ENCODE measurements around the gene JAM3.
"Not testable (repeated sequence)": the region's sequence is repeated elsewhere in the genome, so short reads cannot be mapped to it uniquely, and the experiment has no call there.

Gene JAM3

DNA sequence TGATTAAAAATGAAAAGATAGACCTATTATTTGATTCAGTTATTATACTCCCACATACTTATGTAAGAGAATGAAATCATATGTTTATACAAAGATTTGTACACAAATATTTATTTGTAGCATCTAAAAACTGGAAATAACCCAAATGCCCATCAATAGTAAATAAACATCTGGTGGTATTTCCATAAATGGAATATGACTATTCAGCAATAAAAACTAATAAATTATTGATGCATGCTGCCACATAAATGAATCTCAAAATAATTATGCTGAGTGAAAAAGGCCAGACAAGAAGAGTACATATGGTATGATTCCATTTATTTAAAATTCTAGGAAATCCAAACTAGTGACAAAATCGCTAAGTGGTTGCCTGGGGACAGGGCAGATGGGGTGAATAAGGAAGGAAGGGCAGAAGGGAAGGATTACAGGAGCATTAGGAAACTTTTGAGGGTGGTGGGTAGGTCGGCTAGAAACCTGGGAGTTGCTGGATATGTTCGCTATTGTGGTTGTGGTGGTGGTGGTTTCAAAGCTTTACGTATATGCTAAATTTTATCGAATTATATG is 41.5 kb downstream of the JAM3 start:
- H3K27ac ChIP-seq (ENCODE audit: low read depth, low read length) = no peak overlapping the region
- H3K36me3 ChIP-seq (ENCODE audit: control insufficient read depth in 1 of 2, insufficient read depth in 2 of 2, low read length in 2 of 2) = no peaks in the 10 kb centered on the region
- H3K4me3 ChIP-seq (ENCODE audit: low read depth in 1 of 2, low read length in 2 of 2) = no peak overlapping the region
- H3K27me3 ChIP-seq (ENCODE audit: control insufficient read depth in 1 of 2, insufficient read depth in 2 of 2, low read length in 2 of 2) = no peaks in the 10 kb centered on the region
- H3K9me3 ChIP-seq (ENCODE audit: control insufficient read depth in 1 of 2, low read length in 2 of 2) = peaks cover 0 to 8% of the 10 kb centered on the region in 2 donors
- no peak overlapping the region for H3K9ac ChIP-seq (ENCODE audit: low read depth in 1 of 2, low read length in 2 of 2)
- no peaks in the 10 kb centered on the region for H3K4me1 ChIP-seq (ENCODE audit: control insufficient read depth in 1 of 2, insufficient read depth in 2 of 2, low read length in 2 of 2)

DNA sequence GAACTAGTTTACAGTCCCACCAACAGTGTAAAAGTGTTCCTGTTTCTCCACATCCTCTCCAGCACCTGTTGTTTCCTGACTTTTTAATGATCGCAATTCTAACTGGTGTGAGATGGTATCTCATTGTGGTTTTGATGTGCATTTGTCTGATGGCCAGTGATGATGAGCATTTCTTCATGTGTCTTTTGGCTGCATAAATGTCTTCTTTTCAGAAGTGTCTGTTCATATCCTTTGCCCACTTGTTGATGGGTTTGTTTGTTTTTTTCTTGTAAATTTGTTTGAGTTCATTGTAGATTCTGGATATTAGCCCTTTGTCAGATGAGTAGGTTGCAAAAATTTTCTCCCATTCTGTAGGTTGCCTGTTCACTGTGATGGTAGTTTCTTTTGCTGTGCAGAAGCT is 44.9 kb downstream of the JAM3 start:
- not testable (repeated sequence) for H3K36me3 ChIP-seq (ENCODE audit: control insufficient read depth in 1 of 2, insufficient read depth in 2 of 2, low read length in 2 of 2); H3K4me3 ChIP-seq (ENCODE audit: low read depth in 1 of 2, low read length in 2 of 2); H3K9me3 ChIP-seq (ENCODE audit: control insufficient read depth in 1 of 2, low read length in 2 of 2); H3K4me1 ChIP-seq (ENCODE audit: control insufficient read depth in 1 of 2, insufficient read depth in 2 of 2, low read length in 2 of 2); H3K27me3 ChIP-seq (ENCODE audit: control insufficient read depth in 1 of 2, insufficient read depth in 2 of 2, low read length in 2 of 2); H3K9ac ChIP-seq (ENCODE audit: low read depth in 1 of 2, low read length in 2 of 2); H3K27ac ChIP-seq (ENCODE audit: low read depth, low read length)

DNA sequence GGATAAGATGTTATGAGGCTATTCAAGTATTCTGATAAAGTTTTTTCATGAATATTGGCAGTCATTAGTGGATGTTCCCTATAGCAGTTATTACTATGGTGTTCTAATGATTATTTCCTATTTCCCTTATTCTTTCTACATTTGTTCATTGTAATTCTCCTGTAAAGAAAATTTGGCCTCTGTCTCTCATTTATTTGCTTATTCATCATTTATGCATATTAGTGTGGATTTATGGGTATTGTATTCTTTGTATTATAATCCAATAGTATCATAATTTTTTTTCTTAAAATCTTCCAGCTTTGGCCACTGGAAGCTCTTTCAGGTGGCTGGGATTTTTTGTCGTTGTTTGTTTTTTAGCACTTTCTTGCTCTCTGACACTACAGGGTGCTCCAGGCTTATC is 47.3 kb downstream of the JAM3 start:
- Histone ChIP-seq H3K9ac (ENCODE audit: low read depth in 1 of 2, low read length in 2 of 2) (no peak overlapping the region), H3K36me3 (ENCODE audit: control insufficient read depth in 1 of 2, insufficient read depth in 2 of 2, low read length in 2 of 2) (no peaks in the 10 kb centered on the region), H3K27me3 (ENCODE audit: control insufficient read depth in 1 of 2, insufficient read depth in 2 of 2, low read length in 2 of 2) (no peaks in the 10 kb centered on the region), H3K4me3 (ENCODE audit: low read depth in 1 of 2, low read length in 2 of 2) (no peak overlapping the region), H3K27ac (ENCODE audit: low read depth, low read length) (no peak overlapping the region), H3K4me1 (ENCODE audit: control insufficient read depth in 1 of 2, insufficient read depth in 2 of 2, low read length in 2 of 2) (no peaks in the 10 kb centered on the region), H3K9me3 (ENCODE audit: control insufficient read depth in 1 of 2, low read length in 2 of 2) (no peaks in the 10 kb centered on the region)

DNA sequence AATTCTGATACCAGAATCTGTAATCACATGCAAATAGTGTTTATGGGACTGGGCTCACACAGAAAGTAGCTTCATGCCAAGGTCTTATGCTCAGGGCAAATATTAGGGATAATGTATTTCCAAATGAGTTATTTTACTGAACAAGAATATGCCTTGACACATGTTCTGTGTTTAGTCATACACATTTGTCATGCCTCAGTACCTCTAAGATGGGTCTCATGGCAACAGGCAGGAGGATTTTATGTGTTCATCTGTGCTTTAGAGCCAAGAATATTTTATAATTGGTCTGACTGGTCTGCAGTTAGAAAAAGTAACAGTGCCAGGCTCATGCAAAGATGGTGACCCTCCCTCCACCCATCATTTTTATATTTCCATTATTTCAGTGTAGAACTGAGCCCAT is 49.1 kb downstream of the JAM3 start:
- Histone ChIP-seq H3K27me3 (ENCODE audit: control insufficient read depth in 1 of 2, insufficient read depth in 2 of 2, low read length in 2 of 2) (no peaks in the 10 kb centered on the region), H3K4me3 (ENCODE audit: low read depth in 1 of 2, low read length in 2 of 2) (no peak overlapping the region), H3K36me3 (ENCODE audit: control insufficient read depth in 1 of 2, insufficient read depth in 2 of 2, low read length in 2 of 2) (no peaks in the 10 kb centered on the region), H3K9me3 (ENCODE audit: control insufficient read depth in 1 of 2, low read length in 2 of 2) (no peaks in the 10 kb centered on the region), H3K9ac (ENCODE audit: low read depth in 1 of 2, low read length in 2 of 2) (no peak overlapping the region), H3K4me1 (ENCODE audit: control insufficient read depth in 1 of 2, insufficient read depth in 2 of 2, low read length in 2 of 2) (no peaks in the 10 kb centered on the region), H3K27ac (ENCODE audit: low read depth, low read length) (no peak overlapping the region)

DNA sequence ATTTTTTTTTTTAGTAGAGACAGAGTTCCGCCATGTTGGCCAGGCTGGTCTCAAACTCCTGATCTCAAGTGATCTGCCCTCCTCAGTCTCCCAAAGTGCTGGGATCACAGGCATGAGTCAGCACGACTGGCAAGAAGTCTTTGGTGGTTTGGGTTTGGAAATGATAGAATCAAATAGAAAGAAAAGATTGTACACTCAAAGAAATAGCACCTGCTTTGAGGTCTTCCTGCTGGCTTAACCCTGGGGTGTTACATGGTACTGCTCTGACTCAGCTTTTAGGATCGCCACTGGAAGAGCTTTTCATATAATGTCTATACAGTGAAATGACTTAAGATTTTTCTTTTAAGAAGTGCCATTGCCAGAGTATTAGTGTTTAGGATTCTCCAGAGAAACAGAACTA is 50.2 kb downstream of the JAM3 start:
- peaks cover 0 to 6% of the 10 kb centered on the region in 2 donors for H3K27me3 ChIP-seq (ENCODE audit: control insufficient read depth in 1 of 2, insufficient read depth in 2 of 2, low read length in 2 of 2)
- H3K4me1 ChIP-seq (ENCODE audit: control insufficient read depth in 1 of 2, insufficient read depth in 2 of 2, low read length in 2 of 2) = no peaks in the 10 kb centered on the region
- no peaks in the 10 kb centered on the region for H3K9me3 ChIP-seq (ENCODE audit: control insufficient read depth in 1 of 2, low read length in 2 of 2)
- H3K36me3 ChIP-seq (ENCODE audit: control insufficient read depth in 1 of 2, insufficient read depth in 2 of 2, low read length in 2 of 2) = no peaks in the 10 kb centered on the region
- H3K4me3 ChIP-seq (ENCODE audit: low read depth in 1 of 2, low read length in 2 of 2) = no peak overlapping the region
- H3K9ac ChIP-seq (ENCODE audit: low read depth in 1 of 2, low read length in 2 of 2) = no peak overlapping the region
- no peak overlapping the region for H3K27ac ChIP-seq (ENCODE audit: low read depth, low read length)

DNA sequence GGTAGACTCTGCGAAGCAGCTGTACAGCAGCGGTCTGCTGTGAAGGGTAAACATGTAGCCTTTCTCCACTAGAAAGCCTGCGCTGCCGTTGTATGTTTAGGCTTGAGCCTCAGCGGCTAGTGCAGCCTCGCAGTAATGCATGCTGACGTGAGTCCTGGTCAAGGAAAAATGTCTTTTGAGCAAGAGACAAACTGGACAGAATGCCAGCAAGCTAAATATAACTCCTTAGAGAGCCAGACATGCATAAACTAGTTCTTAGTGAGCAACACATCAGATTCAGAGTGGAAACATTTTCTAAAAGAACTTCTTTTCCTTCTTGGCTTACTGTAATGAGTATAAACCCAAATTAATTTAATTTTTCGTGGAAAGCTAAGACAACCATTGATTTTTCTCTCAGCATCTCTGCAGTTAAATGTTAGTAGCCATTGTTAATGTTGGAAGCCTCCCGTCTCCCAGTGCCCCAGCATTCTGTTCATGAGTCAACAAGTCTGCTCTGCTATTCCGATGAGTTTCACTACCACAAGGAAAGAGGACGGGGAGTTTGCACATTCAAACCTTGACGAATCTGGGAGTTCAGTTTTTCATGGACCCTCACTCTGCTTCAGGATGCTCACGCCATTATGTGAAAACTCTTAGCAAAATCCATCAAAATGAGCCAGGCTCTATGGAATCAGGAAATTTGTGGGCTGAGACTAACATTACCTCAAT is 51.4 kb downstream of the JAM3 start:
- no peak overlapping the region for H3K4me3 ChIP-seq (ENCODE audit: low read depth in 1 of 2, low read length in 2 of 2)
- H3K9ac ChIP-seq (ENCODE audit: low read depth in 1 of 2, low read length in 2 of 2) = no peak overlapping the region
- no peaks in the 10 kb centered on the region for H3K36me3 ChIP-seq (ENCODE audit: control insufficient read depth in 1 of 2, insufficient read depth in 2 of 2, low read length in 2 of 2)
- H3K27me3 ChIP-seq (ENCODE audit: control insufficient read depth in 1 of 2, insufficient read depth in 2 of 2, low read length in 2 of 2) = peaks cover 3 to 13% of the 10 kb centered on the region in 2 donors
- no peaks in the 10 kb centered on the region for H3K4me1 ChIP-seq (ENCODE audit: control insufficient read depth in 1 of 2, insufficient read depth in 2 of 2, low read length in 2 of 2)
- no peaks in the 10 kb centered on the region for H3K9me3 ChIP-seq (ENCODE audit: control insufficient read depth in 1 of 2, low read length in 2 of 2)
- H3K27ac ChIP-seq (ENCODE audit: low read depth, low read length) = peak overlapping the region; percentile 41

DNA sequence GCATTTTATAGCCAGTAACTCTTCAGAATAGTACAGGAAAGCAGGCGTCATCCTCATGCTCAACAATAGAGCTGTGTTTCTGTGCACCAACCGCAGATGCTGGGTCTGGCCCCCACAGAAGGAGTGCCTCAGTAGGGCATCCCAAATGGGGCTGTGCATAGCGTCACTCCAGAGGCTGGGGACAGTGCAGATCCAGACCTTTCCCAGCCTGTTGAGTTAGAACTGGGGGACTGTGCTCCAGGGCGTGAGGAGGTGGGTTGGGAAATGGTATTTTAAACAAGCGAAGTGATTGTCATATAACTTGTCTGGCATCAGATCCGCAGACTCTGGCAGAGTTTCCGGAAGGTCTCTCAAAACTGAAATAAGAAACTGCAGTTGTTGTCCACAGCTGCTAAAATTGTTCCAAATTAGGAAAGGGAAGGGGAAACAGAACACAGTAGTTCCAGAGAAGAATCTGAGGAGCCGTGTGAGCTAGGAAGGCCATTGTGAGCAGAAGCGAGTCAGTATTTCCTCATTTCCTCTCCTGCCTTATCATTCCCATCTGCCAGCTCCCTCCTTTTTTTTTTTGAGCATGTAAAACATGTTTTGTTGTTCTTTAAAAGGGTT is 52.2 kb downstream of the JAM3 start:
- Histone ChIP-seq H3K9ac (ENCODE audit: low read depth in 1 of 2, low read length in 2 of 2) (peak overlapping the region in 1 of 2 donors; percentile 18), H3K4me1 (ENCODE audit: control insufficient read depth in 1 of 2, insufficient read depth in 2 of 2, low read length in 2 of 2) (peaks cover 0 to 3% of the 10 kb centered on the region in 2 donors), H3K4me3 (ENCODE audit: low read depth in 1 of 2, low read length in 2 of 2) (no peak overlapping the region)

DNA sequence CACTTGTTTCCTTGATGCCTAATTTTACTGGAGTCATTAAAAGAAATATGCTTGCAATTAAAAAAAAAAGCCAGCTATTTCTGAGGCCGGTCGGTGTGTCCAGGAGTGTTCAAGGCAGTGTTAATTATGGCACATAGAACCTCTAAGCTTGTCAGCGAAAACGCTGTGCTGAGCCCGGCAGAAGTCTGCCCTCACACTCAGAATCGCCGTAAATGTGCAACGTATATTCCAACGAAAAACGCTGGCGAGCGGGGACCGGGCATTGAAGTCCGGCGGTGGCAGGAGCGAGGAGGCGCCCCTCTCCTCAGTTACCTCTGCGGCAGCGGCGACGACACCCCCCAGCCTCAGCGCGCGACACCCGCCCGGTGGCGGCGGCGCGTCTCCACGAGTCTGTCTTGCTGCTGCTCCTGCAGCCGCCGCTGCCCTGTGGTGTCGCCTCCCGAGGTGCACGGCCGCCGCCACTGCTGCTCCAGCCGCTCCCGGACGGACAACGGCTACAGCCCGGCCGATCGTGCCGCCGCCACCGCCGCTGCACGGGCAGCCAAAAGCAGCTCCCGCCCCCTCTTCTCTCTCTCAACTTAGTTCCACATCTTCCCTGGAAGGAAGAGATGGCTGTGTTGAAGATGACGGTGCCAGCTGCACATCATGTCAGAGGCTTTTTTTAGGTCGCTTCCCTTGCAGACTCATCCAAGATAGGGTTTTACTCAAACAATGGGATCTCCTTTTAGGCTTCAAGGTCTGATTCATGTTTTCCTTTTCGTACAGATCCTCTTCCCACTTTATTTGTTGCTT is 56.0 kb downstream of the JAM3 start:
- H3K9ac ChIP-seq (ENCODE audit: low read depth in 1 of 2, low read length in 2 of 2) = no peak overlapping the region

More for the DNA sequence above, 52.2 kb downstream of the JAM3 start:
- H3K27ac ChIP-seq (ENCODE audit: low read depth, low read length) = peak overlapping the region; percentile 41
- peaks cover 9 to 20% of the 10 kb centered on the region in 2 donors for H3K27me3 ChIP-seq (ENCODE audit: control insufficient read depth in 1 of 2, insufficient read depth in 2 of 2, low read length in 2 of 2)
- no peaks in the 10 kb centered on the region for H3K9me3 ChIP-seq (ENCODE audit: control insufficient read depth in 1 of 2, low read length in 2 of 2)
- H3K36me3 ChIP-seq (ENCODE audit: control insufficient read depth in 1 of 2, insufficient read depth in 2 of 2, low read length in 2 of 2) = no peaks in the 10 kb centered on the region

DNA sequence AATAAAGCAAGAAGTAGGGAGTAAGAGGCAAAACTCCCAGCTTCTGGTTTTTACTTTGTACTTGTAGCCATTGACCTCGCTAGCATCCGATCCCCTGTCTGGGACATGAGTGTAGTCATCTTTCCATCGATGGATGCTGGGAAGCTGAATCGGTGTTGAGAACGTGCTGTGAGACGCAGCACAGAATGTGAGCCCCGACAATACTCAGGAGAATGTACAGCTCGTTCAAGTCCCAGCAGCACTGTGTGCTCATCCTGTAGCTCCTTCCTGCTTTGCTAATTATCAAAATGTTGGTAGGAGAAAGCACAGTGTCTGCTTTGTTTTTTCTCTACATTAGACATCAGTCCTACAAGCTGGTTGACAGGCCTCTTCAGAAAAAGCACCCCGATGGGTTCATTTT is 56.6 kb downstream of the JAM3 start:
- no peaks in the 10 kb centered on the region for H3K36me3 ChIP-seq (ENCODE audit: control insufficient read depth in 1 of 2, insufficient read depth in 2 of 2, low read length in 2 of 2)
- no peak overlapping the region for H3K9ac ChIP-seq (ENCODE audit: low read depth in 1 of 2, low read length in 2 of 2)
- peaks cover 18 to 23% of the 10 kb centered on the region in 2 donors for H3K27me3 ChIP-seq (ENCODE audit: control insufficient read depth in 1 of 2, insufficient read depth in 2 of 2, low read length in 2 of 2)
- no peak overlapping the region for H3K4me3 ChIP-seq (ENCODE audit: low read depth in 1 of 2, low read length in 2 of 2)
- H3K27ac ChIP-seq (ENCODE audit: low read depth, low read length) = no peak overlapping the region
- peaks cover 0 to 3% of the 10 kb centered on the region in 2 donors for H3K4me1 ChIP-seq (ENCODE audit: control insufficient read depth in 1 of 2, insufficient read depth in 2 of 2, low read length in 2 of 2)
- H3K9me3 ChIP-seq (ENCODE audit: control insufficient read depth in 1 of 2, low read length in 2 of 2) = no peaks in the 10 kb centered on the region

More for the DNA sequence above, 56.0 kb downstream of the JAM3 start:
- Histone ChIP-seq H3K9me3 (ENCODE audit: control insufficient read depth in 1 of 2, low read length in 2 of 2) (no peaks in the 10 kb centered on the region), H3K4me1 (ENCODE audit: control insufficient read depth in 1 of 2, insufficient read depth in 2 of 2, low read length in 2 of 2) (peaks cover 0 to 3% of the 10 kb centered on the region in 2 donors), H3K4me3 (ENCODE audit: low read depth in 1 of 2, low read length in 2 of 2) (peak overlapping the region in 1 of 2 donors; percentile 36), H3K36me3 (ENCODE audit: control insufficient read depth in 1 of 2, insufficient read depth in 2 of 2, low read length in 2 of 2) (no peaks in the 10 kb centered on the region), H3K27ac (ENCODE audit: low read depth, low read length) (no peak overlapping the region), H3K27me3 (ENCODE audit: control insufficient read depth in 1 of 2, insufficient read depth in 2 of 2, low read length in 2 of 2) (peaks cover 18 to 23% of the 10 kb centered on the region in 2 donors)
